HG03139 (cell line): ENCODE results near the gene CPTP.

Source experiments
- ATAC-seq: cut with Tn5 transposase; IDR thresholded peaks from one replicate; pipeline ENCODE4 v1.9.1; 2021; ENCODE audit not compliant: unreplicated experiment

CPTP gene

GRCh38 chr1:1291548-1292441 lies 32.8 kb upstream of the CPTP start:
- ATAC-seq = no peak

- ATAC-seq = no peak
These were observed 32.2 kb upstream of the CPTP start for GRCh38 chr1:1292442-1292779.

GRCh38 chr1:1292851-1293250 lies 31.8 kb upstream of the CPTP start:
- ATAC-seq = no peak

- no peak for ATAC-seq
These were observed 31.0 kb upstream of the CPTP start for GRCh38 chr1:1293263-1294249.

- no peak for ATAC-seq
These were observed 30.2 kb upstream of the CPTP start for GRCh38 chr1:1294250-1294890.

- no peak for ATAC-seq
These were observed 29.3 kb upstream of the CPTP start for GRCh38 chr1:1295154-1295923.

- no peak for ATAC-seq
These were observed 28.2 kb upstream of the CPTP start for GRCh38 chr1:1296070-1297061.

- ATAC-seq = no peak
These were observed 26.7 kb upstream of the CPTP start for GRCh38 chr1:1297802-1298424.

- ATAC-seq = no peak
These were observed 25.5 kb upstream of the CPTP start for GRCh38 chr1:1298861-1299685.

GRCh38 chr1:1299686-1300351 lies 24.8 kb upstream of the CPTP start:
- ATAC-seq = no peak

GRCh38 chr1:1300352-1300739 lies 24.3 kb upstream of the CPTP start:
- no peak for ATAC-seq

GRCh38 chr1:1302006-1302430 lies 22.6 kb upstream of the CPTP start:
- ATAC-seq = no peak

GRCh38 chr1:1302951-1303509 lies 21.6 kb upstream of the CPTP start:
- no peak for ATAC-seq

- ATAC-seq = no peak
These were observed 20.9 kb upstream of the CPTP start for GRCh38 chr1:1303736-1304135.

GRCh38 chr1:1304331-1305299 lies 20.0 kb upstream of the CPTP start:
- ATAC-seq = no peak
